ENCODE results near the gene OR52M1. TPM values are rescaled to one million over a fixed set of nuclear protein-coding genes. Genes with fewer than 3 reads are reported as not detected.

The OR52M1 gene
- polyA plus RNA-seq, 2 of the 4 experiments (the other 2 are of a cell fraction), result not detected

DNA sequence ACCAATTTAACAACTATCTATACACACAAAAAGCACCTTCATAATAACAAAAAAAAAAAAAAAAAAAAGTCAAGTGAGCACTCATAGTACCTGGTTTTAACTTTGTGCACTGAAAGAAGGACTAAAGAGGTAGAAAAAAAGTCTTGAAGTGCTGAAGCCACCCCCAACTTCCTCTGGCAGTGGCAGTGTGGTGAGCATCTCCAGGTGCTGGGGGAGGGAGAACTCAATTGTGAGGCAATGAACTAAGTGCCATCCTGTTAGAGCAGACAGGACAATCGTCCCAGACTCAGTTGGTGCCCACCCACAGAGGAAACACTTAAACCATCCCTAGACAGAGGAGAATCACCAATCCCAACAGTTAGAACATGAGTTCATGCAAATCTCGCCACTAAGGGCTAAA is 22.7 kb upstream of the OR52M1 start:
- DNase-seq (ENCODE audit: low read depth in 1 of 2, low spot score in 1 of 2), result no peak
- ChIA-PET CTCF (no interaction called here), POLR2A (no interaction called here)
- no peaks in the 10 kb centered on the region for H3K9me3 ChIP-seq
- no peak overlapping the region for H3K4me3 ChIP-seq
- no peak for ATAC-seq
- no peak for FAIRE-seq
- WGBS (ENCODE audit: missing lambda C conversion rate), result 0% methylated on average over 2 of the region's 2 CpGs
- H3K4me1 ChIP-seq, result no peaks in the 10 kb centered on the region
- no peak for TF ChIP-seq RNF2 (IDR thresholded peaks at IDR 0.05; ENCODE audit: borderline replicate concordance, low read depth)
- TF ChIP-seq, protein P1, sequence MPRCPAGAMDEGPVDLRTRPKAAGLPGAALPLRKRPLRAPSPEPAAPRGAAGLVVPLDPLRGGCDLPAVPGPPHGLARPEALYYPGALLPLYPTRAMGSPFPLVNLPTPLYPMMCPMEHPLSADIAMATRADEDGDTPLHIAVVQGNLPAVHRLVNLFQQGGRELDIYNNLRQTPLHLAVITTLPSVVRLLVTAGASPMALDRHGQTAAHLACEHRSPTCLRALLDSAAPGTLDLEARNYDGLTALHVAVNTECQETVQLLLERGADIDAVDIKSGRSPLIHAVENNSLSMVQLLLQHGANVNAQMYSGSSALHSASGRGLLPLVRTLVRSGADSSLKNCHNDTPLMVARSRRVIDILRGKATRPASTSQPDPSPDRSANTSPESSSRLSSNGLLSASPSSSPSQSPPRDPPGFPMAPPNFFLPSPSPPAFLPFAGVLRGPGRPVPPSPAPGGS (IDR thresholded peaks at IDR 0.05), result no peak
- no peak for TF ChIP-seq RFX5 (IDR thresholded peaks at IDR 0.05)
- H3K4me2 ChIP-seq, result no peak overlapping the region
- H3K27ac ChIP-seq, result no peak overlapping the region

DNA sequence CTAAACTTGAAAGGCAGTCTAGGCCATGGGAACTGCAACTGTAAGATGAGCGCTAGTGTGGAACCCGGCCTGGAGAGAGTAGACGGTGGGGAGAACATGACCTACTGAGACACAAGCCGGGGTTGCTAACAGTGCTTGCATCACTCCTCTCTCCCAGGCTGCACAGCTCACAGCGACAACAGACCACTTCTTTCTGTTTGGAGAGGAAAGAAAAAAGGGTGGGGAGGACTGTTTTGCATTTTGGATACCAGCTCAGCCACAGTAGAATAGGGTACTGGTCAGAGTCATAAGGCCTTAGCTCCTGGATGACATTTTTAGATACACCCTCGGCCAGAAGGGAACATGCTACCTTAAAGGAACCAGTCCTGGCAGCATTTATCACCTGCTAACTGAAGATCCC is 22.2 kb upstream of the OR52M1 start:
- TF ChIP-seq, protein P2, sequence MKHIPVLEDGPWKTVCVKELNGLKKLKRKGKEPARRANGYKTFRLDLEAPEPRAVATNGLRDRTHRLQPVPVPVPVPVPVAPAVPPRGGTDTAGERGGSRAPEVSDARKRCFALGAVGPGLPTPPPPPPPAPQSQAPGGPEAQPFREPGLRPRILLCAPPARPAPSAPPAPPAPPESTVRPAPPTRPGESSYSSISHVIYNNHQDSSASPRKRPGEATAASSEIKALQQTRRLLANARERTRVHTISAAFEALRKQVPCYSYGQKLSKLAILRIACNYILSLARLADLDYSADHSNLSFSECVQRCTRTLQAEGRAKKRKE (CRISPR knock-in tag; IDR thresholded peaks at IDR 0.05; ENCODE audit: low read depth), result no peak
- TF ChIP-seq CBX2 (IDR thresholded peaks at IDR 0.05; ENCODE audit: borderline replicate concordance, low read depth) (no peak), MAFK (IDR thresholded peaks at IDR 0.05; ENCODE audit: partially characterized antibody) (no peak), NR3C1 (IDR thresholded peaks at IDR 0.05) (no peak)
- ChIA-PET POLR2A (no interaction called here), CTCF (interaction anchor here (3.9 kb wide), 1 partner anchor 336 kb away, joined by 21 read pairs; no protein-coding TSS in a partner anchor)
- Histone ChIP-seq H3K4me2 (no peak overlapping the region), H3K4me3 (no peak overlapping the region), H3K9me3 (no peaks in the 10 kb centered on the region), H3K4me1 (no peaks in the 10 kb centered on the region), H3K27ac (no peak overlapping the region)
- WGBS (ENCODE audit: missing lambda C conversion rate), result 17% methylated on average over 6 of the region's 6 CpGs
- ATAC-seq (no peak), DNase-seq (ENCODE audit: low read depth in 1 of 2, low spot score in 1 of 2) (no peak), FAIRE-seq (no peak)

DNA sequence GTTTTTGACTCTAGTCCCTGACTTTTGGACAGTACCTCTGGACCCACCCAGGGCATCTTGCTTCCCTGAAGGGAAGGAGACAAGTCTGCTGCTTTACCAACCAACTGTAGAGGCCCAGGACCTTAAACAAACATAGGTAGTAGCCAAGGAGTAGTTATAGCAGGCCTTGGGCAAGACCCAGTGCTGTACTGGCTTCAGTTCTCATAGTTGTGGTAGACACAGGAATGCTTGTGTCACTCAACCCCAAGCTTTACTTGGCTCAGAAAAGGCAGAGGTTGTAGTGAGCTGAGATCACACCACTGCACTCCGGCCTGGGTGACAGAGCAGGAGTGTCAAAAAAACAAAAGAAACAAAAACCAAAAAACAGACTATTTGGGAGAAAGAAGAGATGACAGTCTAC is 21.3 kb upstream of the OR52M1 start:
- FAIRE-seq, result no peak
- no peak for ATAC-seq
- no peak for DNase-seq (ENCODE audit: low read depth in 1 of 2, low spot score in 1 of 2)
- no peak overlapping the region for H3K27ac ChIP-seq
- no peak overlapping the region for H3K4me2 ChIP-seq
- WGBS (ENCODE audit: missing lambda C conversion rate), result 5% methylated on average over 1 of the region's 1 CpG
- no peaks in the 10 kb centered on the region for H3K4me1 ChIP-seq
- no peak overlapping the region for H3K4me3 ChIP-seq
- POLR2A ChIA-PET, result no interaction called here
- CTCF ChIA-PET, result interaction anchor here (3.9 kb wide), 1 partner anchor 336 kb away, joined by 21 read pairs; no protein-coding TSS in a partner anchor
- H3K9me3 ChIP-seq, result no peaks in the 10 kb centered on the region
- TF ChIP-seq HEYL (CRISPR knock-in tag; IDR thresholded peaks at IDR 0.05), result no peak

DNA sequence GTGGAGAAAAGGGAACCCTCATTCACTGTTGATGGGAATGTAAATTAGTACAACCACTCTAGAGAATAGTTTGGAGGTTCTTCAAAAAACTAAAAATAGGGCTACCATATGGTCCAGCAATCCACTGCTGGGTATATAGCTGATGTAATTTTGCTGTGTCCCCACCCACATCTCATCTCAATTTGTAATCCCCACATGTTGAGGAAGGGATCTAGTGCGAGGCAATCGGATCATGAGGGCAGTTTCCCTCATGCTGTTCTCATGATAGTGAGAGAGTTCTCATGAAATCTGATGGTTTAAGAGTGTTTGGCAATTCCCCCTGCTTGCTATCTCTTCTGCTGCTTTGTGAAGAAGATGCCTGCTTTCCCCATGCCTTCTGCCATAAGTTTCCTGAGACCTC is 17.1 kb upstream of the OR52M1 start:
- ChIA-PET POLR2A (no interaction called here), CTCF (interaction anchor here (2.3 kb wide), 1 partner anchor 341 kb away, joined by 9 read pairs; no protein-coding TSS in a partner anchor)
- TF ChIP-seq, protein P3, sequence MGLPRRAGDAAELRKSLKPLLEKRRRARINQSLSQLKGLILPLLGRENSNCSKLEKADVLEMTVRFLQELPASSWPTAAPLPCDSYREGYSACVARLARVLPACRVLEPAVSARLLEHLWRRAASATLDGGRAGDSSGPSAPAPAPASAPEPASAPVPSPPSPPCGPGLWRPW (IDR thresholded peaks at IDR 0.05), result no peak
- no peak for TF ChIP-seq EP300 (IDR thresholded peaks at IDR 0.05)
- no peak for TF ChIP-seq RNF2 (IDR thresholded peaks at IDR 0.05; ENCODE audit: borderline replicate concordance, low read depth)
- TF ChIP-seq, protein P4, sequence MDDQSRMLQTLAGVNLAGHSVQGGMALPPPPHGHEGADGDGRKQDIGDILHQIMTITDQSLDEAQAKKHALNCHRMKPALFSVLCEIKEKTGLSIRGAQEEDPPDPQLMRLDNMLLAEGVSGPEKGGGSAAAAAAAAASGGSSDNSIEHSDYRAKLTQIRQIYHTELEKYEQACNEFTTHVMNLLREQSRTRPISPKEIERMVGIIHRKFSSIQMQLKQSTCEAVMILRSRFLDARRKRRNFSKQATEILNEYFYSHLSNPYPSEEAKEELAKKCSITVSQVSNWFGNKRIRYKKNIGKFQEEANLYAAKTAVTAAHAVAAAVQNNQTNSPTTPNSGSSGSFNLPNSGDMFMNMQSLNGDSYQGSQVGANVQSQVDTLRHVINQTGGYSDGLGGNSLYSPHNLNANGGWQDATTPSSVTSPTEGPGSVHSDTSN (IDR thresholded peaks at IDR 0.05), result no peak
- TF ChIP-seq MAZ (IDR thresholded peaks at IDR 0.05; ENCODE audit: borderline replicate concordance, low read depth, low read length), result no peak
- TF ChIP-seq RAD21 (conservative IDR thresholded peaks at IDR 0.05 in 1 of 2, IDR thresholded peaks at IDR 0.05 in 1 of 2), result no peak
- TF ChIP-seq, protein P5, sequence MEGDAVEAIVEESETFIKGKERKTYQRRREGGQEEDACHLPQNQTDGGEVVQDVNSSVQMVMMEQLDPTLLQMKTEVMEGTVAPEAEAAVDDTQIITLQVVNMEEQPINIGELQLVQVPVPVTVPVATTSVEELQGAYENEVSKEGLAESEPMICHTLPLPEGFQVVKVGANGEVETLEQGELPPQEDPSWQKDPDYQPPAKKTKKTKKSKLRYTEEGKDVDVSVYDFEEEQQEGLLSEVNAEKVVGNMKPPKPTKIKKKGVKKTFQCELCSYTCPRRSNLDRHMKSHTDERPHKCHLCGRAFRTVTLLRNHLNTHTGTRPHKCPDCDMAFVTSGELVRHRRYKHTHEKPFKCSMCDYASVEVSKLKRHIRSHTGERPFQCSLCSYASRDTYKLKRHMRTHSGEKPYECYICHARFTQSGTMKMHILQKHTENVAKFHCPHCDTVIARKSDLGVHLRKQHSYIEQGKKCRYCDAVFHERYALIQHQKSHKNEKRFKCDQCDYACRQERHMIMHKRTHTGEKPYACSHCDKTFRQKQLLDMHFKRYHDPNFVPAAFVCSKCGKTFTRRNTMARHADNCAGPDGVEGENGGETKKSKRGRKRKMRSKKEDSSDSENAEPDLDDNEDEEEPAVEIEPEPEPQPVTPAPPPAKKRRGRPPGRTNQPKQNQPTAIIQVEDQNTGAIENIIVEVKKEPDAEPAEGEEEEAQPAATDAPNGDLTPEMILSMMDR (IDR thresholded peaks at IDR 0.05), result no peak
- no peak for TF ChIP-seq EHMT2 (IDR thresholded peaks at IDR 0.05; ENCODE audit: low read depth)
- no peak for TF ChIP-seq NR3C1 (IDR thresholded peaks at IDR 0.05)
- TF ChIP-seq ZFP36 (IDR thresholded peaks at IDR 0.05; ENCODE audit: borderline replicate concordance, partially characterized antibody), result no peak
- no peak for TF ChIP-seq FOSL2 (IDR thresholded peaks at IDR 0.05)
- TF ChIP-seq FOSL2 (CRISPR knock-in tag; IDR thresholded peaks at IDR 0.05), result no peak
- TF ChIP-seq NPAS2 (CRISPR knock-in tag; IDR thresholded peaks at IDR 0.05; ENCODE audit: borderline replicate concordance), result no peak
- TF ChIP-seq ZC3H11A (IDR thresholded peaks at IDR 0.05), result no peak
- TF ChIP-seq, protein P6, sequence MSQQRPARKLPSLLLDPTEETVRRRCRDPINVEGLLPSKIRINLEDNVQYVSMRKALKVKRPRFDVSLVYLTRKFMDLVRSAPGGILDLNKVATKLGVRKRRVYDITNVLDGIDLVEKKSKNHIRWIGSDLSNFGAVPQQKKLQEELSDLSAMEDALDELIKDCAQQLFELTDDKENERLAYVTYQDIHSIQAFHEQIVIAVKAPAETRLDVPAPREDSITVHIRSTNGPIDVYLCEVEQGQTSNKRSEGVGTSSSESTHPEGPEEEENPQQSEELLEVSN (IDR thresholded peaks at IDR 0.05; ENCODE audit: borderline replicate concordance, low read depth), result no peak
- no peak for TF ChIP-seq KDM5A (IDR thresholded peaks at IDR 0.05)
- no peak for TF ChIP-seq GATA3 (IDR thresholded peaks at IDR 0.05; ENCODE audit: borderline replicate concordance)
- no peak for TF ChIP-seq BHLHE40 (IDR thresholded peaks at IDR 0.05; ENCODE audit: low read depth, low read length)
- TF ChIP-seq PHF8 (IDR thresholded peaks at IDR 0.05; ENCODE audit: borderline replicate concordance, low read depth), result no peak
- ATAC-seq (no peak), FAIRE-seq (no peak), DNase-seq (ENCODE audit: low read depth in 1 of 2, low spot score in 1 of 2) (no peak)
- 0% methylated on average over 2 of the region's 2 CpGs for WGBS (ENCODE audit: missing lambda C conversion rate)
- H3K4me2 ChIP-seq, result no peak overlapping the region
- H3K27ac ChIP-seq, result no peak overlapping the region
- H3K4me1 ChIP-seq, result no peaks in the 10 kb centered on the region
- H3K4me3 ChIP-seq, result no peak overlapping the region
- no peaks in the 10 kb centered on the region for H3K9me3 ChIP-seq
